Measurements from ENCODE around the gene LIX1. TPM values are rescaled to one million over a fixed set of nuclear protein-coding genes. Genes with fewer than 3 reads are reported as not detected.

Gene LIX1
- total and polyA plus RNA-seq, 2 of the 13 experiments (the other 11 are each of a cell fraction or from before 2014, with no cell fraction given): not detected

GRCh38 chr5:97090944-97091343, 51.5 kb downstream of the LIX1 start:
- Histone ChIP-seq H2AFZ (ENCODE audit: low read length) (no peak overlapping the region), H3K9ac (ENCODE audit: insufficient read depth, low read depth, low read length) (no peak overlapping the region), H3K79me2 (ENCODE audit: insufficient read depth, low read length) (no peaks in the 10 kb centered on the region), H3K36me3 (replicated peaks in 1 of 2; ENCODE audit: control insufficient read depth in 1 of 2, insufficient read depth in 2 of 2, low read length in 2 of 2) (no peaks in the 10 kb centered on the region), H3K4me1 (ENCODE audit: insufficient read depth, low read length) (no peaks in the 10 kb centered on the region), H3K27me3 (ENCODE audit: control insufficient read depth in 1 of 2, insufficient read depth in 2 of 2, low read length in 2 of 2) (no peaks in the 10 kb centered on the region), H3K27ac (ENCODE audit: extremely low read length, insufficient read depth, low read length) (no peak overlapping the region), H3K4me2 (ENCODE audit: low read depth, low read length) (no peak overlapping the region), H3K9me3 (ENCODE audit: low read length) (no peaks in the 10 kb centered on the region), H3K4me3 (replicated peaks in 1 of 3; ENCODE audit: insufficient read depth in 1 of 3, low read depth in 2 of 3, low read length in 3 of 3) (no peak overlapping the region), H4K20me1 (ENCODE audit: insufficient read depth, low read length) (no peaks in the 10 kb centered on the region)
- ATAC-seq (no peak), DNase-seq (ENCODE audit: low spot score) (no peak), FAIRE-seq (no peak)
- no TSS peak for BruUV-seq (replicated peaks)
- WGBS (ENCODE audit: low lambda C conversion rate): 48% methylated on average over 3 of the region's 3 CpGs
- TF ChIP-seq TP53 (CRISPR knock-in tag; conservative IDR thresholded peaks at IDR 0.05) (no peak), ZC3H4 (CRISPR knock-in tag; IDR thresholded peaks at IDR 0.05; ENCODE audit: borderline replicate concordance) (no peak), THAP8 (CRISPR knock-in tag; IDR thresholded peaks at IDR 0.05; ENCODE audit: borderline replicate concordance) (no peak), NFE2L1 (CRISPR knock-in tag; IDR thresholded peaks at IDR 0.05; ENCODE audit: borderline replicate concordance) (no peak), RAD21 (CRISPR knock-in tag; IDR thresholded peaks at IDR 0.05) (no peak), ETV5 (CRISPR knock-in tag; IDR thresholded peaks at IDR 0.05; ENCODE audit: borderline replicate concordance) (no peak), ZNF713 (CRISPR knock-in tag; IDR thresholded peaks at IDR 0.05) (no peak), PHB2 (IDR thresholded peaks at IDR 0.05; ENCODE audit: partially characterized antibody) (no peak), ZNF746 (CRISPR knock-in tag; IDR thresholded peaks at IDR 0.05) (no peak), JUN (CRISPR knock-in tag; IDR thresholded peaks at IDR 0.05) (no peak), ATF3 (CRISPR knock-in tag; IDR thresholded peaks at IDR 0.05) (no peak), XBP1 (CRISPR knock-in tag; IDR thresholded peaks at IDR 0.05) (no peak), HNF1B (CRISPR knock-in tag; IDR thresholded peaks at IDR 0.05) (no peak), RARG (CRISPR knock-in tag; IDR thresholded peaks at IDR 0.05; ENCODE audit: low read depth) (no peak)
- CTCF ChIA-PET (ENCODE audit: low intra/inter-chr PET ratio, low total read pairs): no interaction called here
- in situ Hi-C loops (cut with HindIII; ENCODE audit: extremely low pct_ligation_motif_present, low pct_unique_long_range_greater_than_20kb) (no loop called here), intact Hi-C loops (cut with micrococcal nuclease; ENCODE audit: unreplicated experiment) (no loop called here)
- POLR2A ChIA-PET: no interaction called here
